ENCODE results near the gene TSEN2.

DNA sequence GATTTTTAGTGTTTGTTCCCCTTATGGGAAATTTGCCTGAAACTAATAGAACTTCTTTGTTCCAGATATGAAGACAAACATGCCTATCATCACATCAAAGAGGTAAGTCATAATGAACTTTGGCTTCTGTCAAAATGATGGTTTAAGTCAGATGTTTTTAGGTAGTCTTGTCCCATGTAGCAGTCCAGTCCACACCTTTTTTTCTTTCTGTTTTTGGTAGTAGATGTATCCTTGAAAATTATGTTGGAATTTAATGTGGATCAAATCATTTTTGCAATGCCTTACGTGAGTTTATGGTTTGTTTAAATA, 12.1 kb downstream of the TSEN2 start:
- TF ChIP-seq, protein P1, sequence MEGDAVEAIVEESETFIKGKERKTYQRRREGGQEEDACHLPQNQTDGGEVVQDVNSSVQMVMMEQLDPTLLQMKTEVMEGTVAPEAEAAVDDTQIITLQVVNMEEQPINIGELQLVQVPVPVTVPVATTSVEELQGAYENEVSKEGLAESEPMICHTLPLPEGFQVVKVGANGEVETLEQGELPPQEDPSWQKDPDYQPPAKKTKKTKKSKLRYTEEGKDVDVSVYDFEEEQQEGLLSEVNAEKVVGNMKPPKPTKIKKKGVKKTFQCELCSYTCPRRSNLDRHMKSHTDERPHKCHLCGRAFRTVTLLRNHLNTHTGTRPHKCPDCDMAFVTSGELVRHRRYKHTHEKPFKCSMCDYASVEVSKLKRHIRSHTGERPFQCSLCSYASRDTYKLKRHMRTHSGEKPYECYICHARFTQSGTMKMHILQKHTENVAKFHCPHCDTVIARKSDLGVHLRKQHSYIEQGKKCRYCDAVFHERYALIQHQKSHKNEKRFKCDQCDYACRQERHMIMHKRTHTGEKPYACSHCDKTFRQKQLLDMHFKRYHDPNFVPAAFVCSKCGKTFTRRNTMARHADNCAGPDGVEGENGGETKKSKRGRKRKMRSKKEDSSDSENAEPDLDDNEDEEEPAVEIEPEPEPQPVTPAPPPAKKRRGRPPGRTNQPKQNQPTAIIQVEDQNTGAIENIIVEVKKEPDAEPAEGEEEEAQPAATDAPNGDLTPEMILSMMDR (optimal IDR thresholded peaks at IDR 0.05 in 1 of 3, IDR thresholded peaks at IDR 0.05 in 1 of 3, conservative IDR thresholded peaks at IDR 0.05 in 1 of 3; ENCODE audit: extremely low read depth in 1 of 3, insufficient read depth in 2 of 3, low read length in 3 of 3), result no peak
- no peak for TF ChIP-seq EZH2 (IDR thresholded peaks at IDR 0.05; ENCODE audit: low read length)

Measured in keratinocyte (primary cell).